ENCODE data around the gene NCKAP5.

GRCh38 chr2:132915812-132916549, 652.3 kb downstream of the NCKAP5 start:
- no peak for TF ChIP-seq SIN3A (IDR thresholded peaks at IDR 0.05; ENCODE audit: borderline replicate concordance, insufficient read depth, low read length)
- TF ChIP-seq POLR2AphosphoS5 (IDR thresholded peaks at IDR 0.05; ENCODE audit: low read depth, low read length): no peak

All from PFSK-1 (cell line).